OCI-LY7 (cell line): ENCODE results near the gene FAM83B.

ENCODE experiments used
- CTCF ChIP-seq: fragments of 200-600 bp; sonication (generic); conservative IDR thresholded peaks from 2 replicates; pipeline ENCODE4 v1.5.1; 2014; ENCODE audit warnings: mild to moderate bottlenecking, antibody characterized with exemption, low read length, moderate library complexity, mixed read lengths
- EZH2phosphoT487 ChIP-seq: fragments of 200-600 bp; sonication (generic); IDR thresholded peaks from 2 replicates; pipeline ENCODE4 v1.6.1; 2018; ENCODE audit warnings: low read depth, borderline replicate concordance, mild to moderate bottlenecking, mixed run types, antibody characterized with exemption, low read length, moderate library complexity, mixed read lengths

- TF ChIP-seq EZH2phosphoT487: no peak
- no peak for TF ChIP-seq CTCF
Observed at GRCh38 chr6:54981276-54981609, 134.7 kb downstream of the FAM83B start.
